GM12874 (cell line): ENCODE data around the gene ATP11C.

ENCODE experiments used
- CTCF ChIP-seq: IDR thresholded peaks from 2 replicates; pipeline ENCODE4 v1.5.1; 2011; ENCODE audit warnings: low read depth, mild to moderate bottlenecking, control low read depth, low read length, moderate library complexity; ENCODE audit not compliant: insufficient read depth

The ATP11C gene

DNA sequence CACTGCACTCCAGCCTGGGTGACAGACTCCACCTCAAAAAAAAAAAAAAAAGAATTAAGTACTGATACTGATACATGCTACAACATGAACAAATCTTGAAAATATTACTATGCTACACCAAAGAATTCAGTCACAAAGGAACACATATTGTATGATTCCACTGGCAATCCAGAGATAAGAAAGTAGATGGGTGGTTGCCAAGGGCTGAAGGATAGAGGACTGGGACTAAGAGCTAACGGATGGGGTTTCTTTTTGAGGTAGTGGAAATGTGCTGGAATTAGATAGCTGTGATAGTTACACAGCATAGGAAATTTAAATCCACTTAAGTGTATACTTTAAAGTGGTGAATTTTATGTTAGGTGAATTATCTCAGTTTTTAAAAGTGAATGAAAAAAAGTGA lies 12.5 kb downstream of the ATP11C start:
- TF ChIP-seq CTCF, result no peak

GRCh38 chrX:139914421-139914820 lies 18.4 kb downstream of the ATP11C start:
- TF ChIP-seq CTCF, result no peak

DNA sequence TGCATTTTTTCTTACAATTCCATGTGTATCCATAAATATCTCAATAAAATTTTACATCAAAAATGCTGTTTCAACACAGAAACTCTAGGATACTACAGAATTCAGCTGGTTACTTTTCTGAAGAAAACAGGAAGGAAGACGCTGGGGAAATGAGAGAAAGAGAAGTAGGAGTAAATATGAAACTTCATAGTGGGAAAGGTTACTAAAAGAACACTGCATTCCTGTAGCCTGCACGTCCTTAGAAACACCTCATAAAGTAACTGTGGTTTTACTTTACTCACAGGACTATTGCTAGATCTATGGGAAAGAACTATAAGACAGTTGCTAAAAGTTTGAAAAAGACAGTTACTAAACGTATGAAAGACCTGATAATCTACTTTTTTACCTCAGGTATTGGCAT lies 23.1 kb downstream of the ATP11C start:
- no peak for TF ChIP-seq CTCF

DNA sequence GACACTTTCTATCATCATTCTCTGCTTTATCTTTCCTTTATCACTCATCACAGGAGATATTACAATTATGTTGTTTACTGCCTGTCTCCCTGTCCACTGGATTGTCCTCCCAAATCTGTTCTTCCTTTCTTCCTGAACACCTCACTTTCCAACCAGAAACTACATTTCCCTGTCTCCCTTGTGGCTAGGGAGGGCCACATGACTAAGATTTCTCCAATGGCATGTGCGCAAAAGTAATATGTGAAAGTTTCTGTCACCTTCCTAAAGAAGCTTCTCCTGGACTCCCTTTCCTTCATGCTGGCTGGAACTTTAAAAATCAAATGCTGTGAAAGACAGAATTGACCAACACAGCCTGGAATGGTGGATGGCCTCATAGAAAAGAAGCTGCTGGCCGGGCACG lies 25.8 kb downstream of the ATP11C start:
- TF ChIP-seq CTCF, result no peak

GRCh38 chrX:139905743-139906142 lies 27.1 kb downstream of the ATP11C start:
- no peak for TF ChIP-seq CTCF

GRCh38 chrX:139905051-139905450 lies 27.8 kb downstream of the ATP11C start:
- no peak for TF ChIP-seq CTCF

- TF ChIP-seq CTCF, result no peak
Observed at GRCh38 chrX:139903210-139903609, 29.6 kb downstream of the ATP11C start.

GRCh38 chrX:139902559-139902958 lies 30.3 kb downstream of the ATP11C start:
- TF ChIP-seq CTCF, result no peak
